Chondrocyte (in vitro differentiated cells): ENCODE data around the gene DIP2C. TPM values are rescaled to one million over a fixed set of nuclear protein-coding genes. Genes with fewer than 3 reads are reported as not detected.
A peak's percentile ranks its signal among the peaks of the same experiment; 100 is the strongest.
"Not testable (repeated sequence)": the region's sequence is repeated elsewhere in the genome, so short reads cannot be mapped to it uniquely, and the experiment has no call there.

Experiments
- DNase-seq: peaks from one replicate; pipeline ENCODE4 v3.0.0; 2021; ENCODE audit warnings: mixed read lengths, low spot score
- H3K27ac Mint-ChIP-seq: one replicate; pipeline ENCODE4 v1.8.0; 2021; ENCODE audit warnings: mild to moderate bottlenecking, moderate library complexity, mixed read lengths; ENCODE audit not compliant: unreplicated experiment
- H3K27me3 Mint-ChIP-seq: 2 replicates; pipeline ENCODE4 v1.8.0; 2021; ENCODE audit warnings: low read depth, mixed read lengths
- H3K36me3 Mint-ChIP-seq: 2 replicates; pipeline ENCODE4 v1.8.0; 2021; ENCODE audit warnings: low read depth, mixed read lengths
- H3K4me1 Mint-ChIP-seq: 2 replicates; pipeline ENCODE4 v1.8.0; 2021; ENCODE audit warnings: low read depth, mild to moderate bottlenecking, mixed read lengths
- H3K4me3 Mint-ChIP-seq: one replicate; pipeline ENCODE4 v1.8.0; 2021; ENCODE audit warnings: mild to moderate bottlenecking, moderate library complexity, mixed read lengths; ENCODE audit not compliant: unreplicated experiment
- H3K9me3 Mint-ChIP-seq: 2 replicates; pipeline ENCODE4 v1.8.0; 2021; ENCODE audit warnings: low read depth, mixed read lengths
- CTCF ChIP-seq: fragments of 200-600 bp; sonication (generic); IDR thresholded peaks from 2 replicates; pipeline ENCODE4 v1.5.0; 2021; ENCODE audit warnings: antibody characterized with exemption, mild to moderate bottlenecking, moderate library complexity
- total RNA-seq: library from RNA; stranded (reverse); gene quantifications from 3 replicates; pipeline ENCODE4 v1.2.1, GENCODE V29; 2021

The DIP2C gene
- total RNA-seq, 1 donor from 2014 or later = 47.9 TPM

- Mint-ChIP-seq H3K36me3 (peaks cover 8% of the 10 kb centered on the region), H3K9me3 (no peaks in the 10 kb centered on the region), H3K4me1 (peaks cover 5% of the 10 kb centered on the region), H3K27ac (no peak overlapping the region), H3K4me3 (no peak overlapping the region), H3K27me3 (no peaks in the 10 kb centered on the region)
- DNase-seq = no peak
- no peak for TF ChIP-seq CTCF
These were observed 292.8 kb downstream of the DIP2C start for GRCh38 chr10:396535-397220.

GRCh38 chr10:396107-396506 lies 293.4 kb downstream of the DIP2C start:
- Mint-ChIP-seq H3K4me1 (peaks cover 5% of the 10 kb centered on the region), H3K36me3 (peaks cover 6% of the 10 kb centered on the region), H3K27ac (no peak overlapping the region), H3K4me3 (no peak overlapping the region), H3K27me3 (no peaks in the 10 kb centered on the region), H3K9me3 (no peaks in the 10 kb centered on the region)
- no peak for DNase-seq
- no peak for TF ChIP-seq CTCF

GRCh38 chr10:395665-396064 lies 293.8 kb downstream of the DIP2C start:
- no peak for DNase-seq
- Mint-ChIP-seq H3K36me3 (peaks cover 5% of the 10 kb centered on the region), H3K4me1 (peaks cover 5% of the 10 kb centered on the region), H3K27me3 (no peaks in the 10 kb centered on the region), H3K4me3 (no peak overlapping the region), H3K9me3 (no peaks in the 10 kb centered on the region), H3K27ac (no peak overlapping the region)
- TF ChIP-seq CTCF = no peak

GRCh38 chr10:394439-395101 lies 294.9 kb downstream of the DIP2C start:
- peak overlapping the region; percentile 41 for H3K27ac Mint-ChIP-seq
- H3K27me3 Mint-ChIP-seq, H3K4me1 Mint-ChIP-seq, H3K4me3 Mint-ChIP-seq, DNase-seq, H3K36me3 Mint-ChIP-seq, H3K9me3 Mint-ChIP-seq: not testable (repeated sequence)

- Mint-ChIP-seq H3K27me3 (no peaks in the 10 kb centered on the region), H3K4me1 (peaks cover 5% of the 10 kb centered on the region), H3K9me3 (no peaks in the 10 kb centered on the region), H3K27ac (peak overlapping the region; percentile 59), H3K4me3 (no peak overlapping the region), H3K36me3 (peaks cover 8% of the 10 kb centered on the region)
- no peak for DNase-seq
- TF ChIP-seq CTCF = no peak
These were observed 295.6 kb downstream of the DIP2C start for GRCh38 chr10:393787-394438.
